IMR-90 (cell line): ENCODE data around the gene PPP5C. TPM values are rescaled to one million over a fixed set of nuclear protein-coding genes. Genes with fewer than 3 reads are reported as not detected.

Source experiments
- ATAC-seq: fragments of 200-7000 bp; cut with Tn5 transposase; 2 replicates; pipeline ENCODE4 v1.9.1; 2020; ENCODE audit warnings: low read depth, mild to moderate bottlenecking, moderate library complexity
- BruUV-seq: library from RNA; stranded (reverse); fragments of 400-500 nt; replicated peaks from 2 replicates; lab custom pipeline; 2021; lab: Mats Ljungman, UMichigan
- CTCF ChIA-PET: fragments of 300-600 bp; formaldehyde crosslinking; extraction: SDS; loops from one replicate; lab custom pipeline; 2021; ENCODE audit warnings: antibody characterized with exemption; lab: Yijun Ruan, JAX
- POLR2A ChIA-PET: fragments of 300-600 bp; sonication (Branson Sonifier 250); formaldehyde crosslinking; loops from one replicate; lab custom pipeline; 2022; ENCODE audit warnings: antibody characterized with exemption; ENCODE audit not compliant: unreplicated experiment; lab: Charles Lee
- DNase-seq: peaks from one replicate; pipeline ENCODE4 v3.0.0; 2013
- H2AFZ ChIP-seq: replicated peaks from 2 replicates; pipeline ENCODE3; 2013; ENCODE audit warnings: low read length, mild to moderate bottlenecking; ENCODE audit not compliant: poor library complexity
- H2AK5ac ChIP-seq: 2 replicates; pipeline ENCODE4 v1.6.1; 2013; ENCODE audit warnings: low read depth, low read length, inconsistent platforms
- H2AK9ac ChIP-seq: replicated peaks from 2 replicates; pipeline ENCODE3; 2013; ENCODE audit warnings: mild to moderate bottlenecking, low read depth, low read length, moderate library complexity; ENCODE audit not compliant: poor library complexity
- H2BK120ac ChIP-seq: 2 replicates; pipeline ENCODE4 v1.6.1; 2013; ENCODE audit warnings: low read depth, low read length, inconsistent platforms
- H2BK15ac ChIP-seq: 3 replicates; pipeline ENCODE4 v1.6.1; 2013; ENCODE audit warnings: low read depth, low read length, inconsistent platforms
- H2BK20ac ChIP-seq: 2 replicates; pipeline ENCODE4 v1.6.1; 2013; ENCODE audit warnings: low read depth, mild to moderate bottlenecking, inconsistent platforms, low read length, moderate library complexity
- H2BK5ac ChIP-seq: 2 replicates; pipeline ENCODE4 v1.6.1; 2013; ENCODE audit warnings: mild to moderate bottlenecking, low read depth, low read length, inconsistent platforms; ENCODE audit not compliant: poor library complexity, severe bottlenecking
- H3K14ac ChIP-seq: replicated peaks from 2 replicates; pipeline ENCODE4 v1.6.1; 2013; ENCODE audit warnings: low read depth, low read length, inconsistent platforms
- H3K18ac ChIP-seq: 2 replicates; pipeline ENCODE4 v1.6.1; 2013; ENCODE audit warnings: low read depth, low read length, control low read depth
- H3K23ac ChIP-seq: 2 replicates; pipeline ENCODE4 v1.6.1; 2013; ENCODE audit warnings: low read depth, low read length, inconsistent platforms
- H3K27ac ChIP-seq: 2 replicates; pipeline ENCODE4 v1.5.1; 2013; ENCODE audit warnings: mild to moderate bottlenecking, control low read depth, low read length; ENCODE audit not compliant: insufficient read depth
- H3K27me3 ChIP-seq: 2 replicates; pipeline ENCODE4 v1.6.1; 2013; ENCODE audit warnings: low read length; ENCODE audit not compliant: control insufficient read depth, insufficient read depth
- H3K36me3 ChIP-seq: 2 replicates; pipeline ENCODE4 v1.6.1; 2013; ENCODE audit warnings: low read length, mixed read lengths; ENCODE audit not compliant: control insufficient read depth, insufficient read depth
- H3K4ac ChIP-seq: 2 replicates; pipeline ENCODE4 v1.6.1; 2013; ENCODE audit warnings: low read depth, low read length, inconsistent platforms
- H3K4me1 ChIP-seq: 2 replicates; pipeline ENCODE4 v1.6.1; 2013; ENCODE audit warnings: low read length, mixed read lengths; ENCODE audit not compliant: control insufficient read depth, insufficient read depth
- H3K4me2 ChIP-seq: 2 replicates; pipeline ENCODE4 v1.6.1; 2013; ENCODE audit warnings: low read depth, mild to moderate bottlenecking, control low read depth, low read length, moderate library complexity
- H3K4me3 ChIP-seq: 2 replicates; pipeline ENCODE4 v1.5.1; 2013; ENCODE audit warnings: low read depth, mild to moderate bottlenecking, control low read depth, low read length, moderate library complexity; ENCODE audit not compliant: insufficient read depth
- H3K56ac ChIP-seq: 2 replicates; pipeline ENCODE4 v1.6.1; 2013; ENCODE audit warnings: low read length, inconsistent platforms; ENCODE audit not compliant: insufficient read depth; ENCODE audit errors: extremely low read depth
- H3K79me1 ChIP-seq, 2 experiments: 2 replicates each; pipeline ENCODE4 v1.6.1; 2013; ENCODE audit warnings: low read length in 2 of 2, inconsistent platforms in 1 of 2, low read depth in 1 of 2
- H3K9ac ChIP-seq: 2 replicates; pipeline ENCODE4 v1.6.1; 2013; ENCODE audit warnings: low read depth, low read length, control low read depth
- H3K9me1 ChIP-seq: 2 replicates; pipeline ENCODE4 v1.6.1; 2013; ENCODE audit warnings: low read length, inconsistent platforms; ENCODE audit not compliant: insufficient read depth
- H3K9me3 ChIP-seq: 2 replicates; pipeline ENCODE4 v1.6.1; 2013; ENCODE audit warnings: low read length; ENCODE audit not compliant: control insufficient read depth, insufficient read depth
- H4K20me1 ChIP-seq: 2 replicates; pipeline ENCODE4 v1.6.1; 2013; ENCODE audit warnings: low read length, inconsistent platforms; ENCODE audit not compliant: insufficient read depth
- H4K5ac ChIP-seq: 2 replicates; pipeline ENCODE4 v1.6.1; 2013; ENCODE audit warnings: mild to moderate bottlenecking, low read depth, low read length, control low read depth
- H4K8ac ChIP-seq, 2 experiments: 2 replicates each; pipeline ENCODE4 v1.6.1; 2013; ENCODE audit warnings: low read depth in 2 of 2, low read length in 2 of 2, control low read depth in 1 of 2, inconsistent platforms in 1 of 2
- H4K91ac ChIP-seq: 2 replicates; pipeline ENCODE4 v1.6.1; 2013; ENCODE audit warnings: low read depth, low read length, inconsistent platforms; ENCODE audit not compliant: insufficient read depth
- BHLHE40 ChIP-seq: fragments of 150-350 bp; IDR thresholded peaks from 2 replicates; pipeline ENCODE4 v1.6.1; 2016; ENCODE audit warnings: mild to moderate bottlenecking, low read depth, low read length
- CEBPB ChIP-seq: IDR thresholded peaks from 2 replicates; pipeline ENCODE4 v1.6.1; 2012; ENCODE audit warnings: low read depth, low read length, improper control_type of control experiment
- CHD1 ChIP-seq: IDR thresholded peaks from 2 replicates; pipeline ENCODE4 v1.6.1; 2012; ENCODE audit warnings: low read depth, low read length, improper control_type of control experiment
- CTCF ChIP-seq: conservative IDR thresholded peaks from 2 replicates; pipeline ENCODE4 v1.5.1; 2012; ENCODE audit warnings: mild to moderate bottlenecking, low read depth, low read length, improper control_type of control experiment
- MAZ ChIP-seq: IDR thresholded peaks from 2 replicates; pipeline ENCODE4 v1.6.1; 2012; ENCODE audit warnings: low read depth, mild to moderate bottlenecking, low read length, improper control_type of control experiment, moderate library complexity, borderline replicate concordance
- MXI1 ChIP-seq: IDR thresholded peaks from 2 replicates; pipeline ENCODE4 v1.6.1; 2012; ENCODE audit warnings: low read depth, mild to moderate bottlenecking, low read length, moderate library complexity, borderline replicate concordance
- POLR2A ChIP-seq: IDR thresholded peaks from 2 replicates; pipeline ENCODE4 v1.6.1; 2012; ENCODE audit warnings: mild to moderate bottlenecking, low read depth, low read length
- RCOR1 ChIP-seq: IDR thresholded peaks from 2 replicates; pipeline ENCODE4 v1.6.1; 2012; ENCODE audit warnings: mild to moderate bottlenecking, low read length, improper control_type of control experiment; ENCODE audit not compliant: insufficient replicate concordance
- RFX5 ChIP-seq: IDR thresholded peaks from 2 replicates; pipeline ENCODE4 v1.8.0; 2012; ENCODE audit warnings: low read depth, mild to moderate bottlenecking, low read length, moderate library complexity
- WGBS, 2 experiments: methylation state at CpG; one replicate each; pipeline versions ENCODE4 v1.1.5 to v1.1.7; 2013; ENCODE audit warnings: missing lambda C conversion rate in 2 of 2; ENCODE audit not compliant: insufficient read length in 1 of 2; ENCODE audit errors: extremely low coverage in 2 of 2; 5-methylcytosine and 5-hydroxymethylcytosine counted together
- dilution Hi-C: fragments of 300-500 bp; cut with HindIII; formaldehyde crosslinking; loops from one replicate; pipeline ENCODE4 v1.14.3; 2018; ENCODE audit warnings: low sequenced_read_pairs; ENCODE audit not compliant: unreplicated experiment
- in situ Hi-C: fragments of 300-500 bp; cut with MboI; formaldehyde crosslinking; loops from 3 replicates; pipeline ENCODE4 v1.14.3; 2019; ENCODE audit warnings: low sequenced_read_pairs, inconsistent platforms, mixed read lengths
- intact Hi-C: fragments of 100-400 bp; cut with micrococcal nuclease; formaldehyde crosslinking; loops from 2 replicates; pipeline ENCODE4 v1.10.0; 2022
- polyA plus RNA-seq, 3 experiments: library from polyadenylated mRNA; depleted of rRNA; stranded (reverse); fragments of >200 nt; gene quantifications; 2 replicates each; pipeline ENCODE4 v1.2.3, GENCODE V29; 2012; ENCODE audit warnings: low replicate concordance in 1 of 3
- total RNA-seq: library from RNA; depleted of rRNA; stranded (reverse); fragments of >200 nt; gene quantifications from 2 replicates; pipeline ENCODE4 v1.2.3, GENCODE V29; 2012

PPP5C gene
- total and polyA plus RNA-seq, 2 of the 4 experiments (the other 2 are of a cell fraction): 80.5 to 128 TPM

GRCh38 chr19:46387713-46388130 is 40.8 kb downstream of the PPP5C start:
- in situ Hi-C loops: loop anchor here (10.0 kb wide), 1 partner anchor 103 kb away; no protein-coding TSS in a partner anchor
- BruUV-seq: no TSS peak
- no peak overlapping the region for H3K4me2 ChIP-seq

More at GRCh38 chr19:46387713-46388130, 40.8 kb downstream of the PPP5C start:
- DNase-seq (no peak), ATAC-seq (no peak)
- Histone ChIP-seq H3K36me3 (peaks cover 55% of the 10 kb centered on the region), H2BK15ac (no peak overlapping the region), H2BK20ac (no peak overlapping the region), H3K9me3 (peaks cover 6% of the 10 kb centered on the region), H2BK5ac (no peak overlapping the region), H2AFZ (no peak overlapping the region), H3K27me3 (no peaks in the 10 kb centered on the region), H3K56ac (no peak overlapping the region), H3K4me3 (no peak overlapping the region), H3K23ac (no peak overlapping the region), H4K5ac (no peak overlapping the region), H4K91ac (no peak overlapping the region), H3K4me1 (peaks cover 10% of the 10 kb centered on the region), H3K9me1 (peaks cover 11% of the 10 kb centered on the region), H4K20me1 (no peaks in the 10 kb centered on the region; the same call in 1 of the 2 replicates), H2BK120ac (no peak overlapping the region), H2AK5ac (no peak overlapping the region), H3K27ac (no peak overlapping the region), H3K4ac (no peak overlapping the region), H3K14ac (no peak overlapping the region), H4K8ac (no peak overlapping the region), H3K79me1 (peaks cover 0 to 26% of the 10 kb centered on the region in 2 experiments; a peak in 2 of 4 replicates), H2AK9ac (no peak overlapping the region), H3K9ac (no peak overlapping the region), H3K18ac (no peak overlapping the region)
- ChIA-PET CTCF (no interaction called here), POLR2A (no interaction called here)
- intact Hi-C loops (no loop called here), dilution Hi-C loops (no loop called here)
- WGBS, 2 experiments: 96% methylated on average over 8 of the region's 10 CpGs; no CpG with 5 or more reads in 1 of the 2 experiments
- TF ChIP-seq MXI1 (no peak), MAZ (no peak), CEBPB (no peak), CTCF (no peak), RCOR1 (no peak), BHLHE40 (no peak), POLR2A (no peak), RFX5 (no peak), CHD1 (no peak)
